GM18907 (cell line): ENCODE results near the gene ERFL.

Experiments
- ATAC-seq: cut with Tn5 transposase; IDR thresholded peaks from one replicate; pipeline ENCODE4 v1.9.1; 2021; ENCODE audit warnings: mild to moderate bottlenecking, moderate library complexity; ENCODE audit not compliant: unreplicated experiment

ERFL gene

DNA sequence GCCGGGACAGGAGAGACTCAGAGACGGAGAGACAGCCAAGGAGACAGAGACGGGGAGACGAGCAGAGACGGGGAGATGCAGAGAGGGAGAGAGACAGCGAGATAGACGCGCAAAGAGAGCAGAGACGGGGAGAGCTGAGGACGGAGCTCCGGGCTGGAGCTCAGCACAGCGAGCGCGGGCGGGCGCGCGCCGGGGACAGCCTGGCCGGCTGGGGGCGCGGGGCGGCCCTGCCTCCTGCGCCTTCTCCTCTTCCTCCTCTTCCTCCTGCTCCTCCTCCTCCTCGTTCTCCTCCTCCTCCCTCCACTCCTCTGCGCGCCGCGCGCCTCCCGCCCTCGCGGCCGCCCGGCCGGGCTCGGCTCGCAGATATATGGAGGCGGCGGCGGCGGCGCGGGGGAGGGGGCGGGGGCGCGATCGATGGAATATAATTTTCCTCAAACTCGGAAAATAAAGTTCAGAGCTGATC lies at the start of gene ERFL:
Gene ERFL (minus strand): TSS at position 229 of the 463 bp plus-strand sequence. CDS start 15,530 bp downstream, outside the sequence.
- ATAC-seq = no peak

DNA sequence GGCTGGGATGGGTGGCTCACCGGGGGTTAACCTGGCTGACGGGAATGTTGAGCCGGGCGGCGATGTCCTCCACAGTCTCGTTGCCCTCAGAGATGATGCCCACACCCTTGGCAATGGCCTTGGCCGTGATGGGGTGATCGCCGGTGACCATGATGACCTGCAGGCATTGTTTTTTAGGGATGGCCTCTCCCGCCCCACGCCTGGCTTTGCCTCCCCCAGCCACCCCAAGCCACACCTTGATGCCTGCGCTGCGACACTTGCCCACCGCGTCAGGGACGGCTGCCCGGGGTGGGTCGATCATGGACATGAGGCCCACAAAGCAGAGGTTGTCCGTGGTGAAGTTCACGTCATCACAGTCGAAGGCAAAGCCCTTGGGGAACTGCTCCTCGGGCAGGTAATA lies 49.7 kb upstream of the ERFL start:
- no peak for ATAC-seq

DNA sequence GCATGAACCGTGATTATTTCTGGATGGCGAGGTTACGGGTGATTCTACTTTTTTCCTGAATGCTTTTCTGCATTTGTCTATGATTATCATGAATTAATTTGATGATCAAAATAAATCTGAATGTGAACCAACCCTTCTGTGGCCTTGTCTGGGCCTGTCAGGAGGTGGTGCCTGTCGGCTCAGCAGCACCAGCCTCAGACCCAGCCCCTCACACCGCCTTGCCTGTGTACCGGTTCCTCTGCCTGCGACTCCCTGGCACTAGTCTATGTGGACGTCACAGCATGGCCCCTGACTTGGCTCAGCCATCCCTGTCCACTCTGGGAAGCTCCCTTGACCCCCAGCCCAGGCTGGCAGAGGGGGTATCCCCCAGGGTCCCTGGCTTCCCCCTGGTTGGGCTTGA lies 46.4 kb upstream of the ERFL start:
- ATAC-seq = no peak

DNA sequence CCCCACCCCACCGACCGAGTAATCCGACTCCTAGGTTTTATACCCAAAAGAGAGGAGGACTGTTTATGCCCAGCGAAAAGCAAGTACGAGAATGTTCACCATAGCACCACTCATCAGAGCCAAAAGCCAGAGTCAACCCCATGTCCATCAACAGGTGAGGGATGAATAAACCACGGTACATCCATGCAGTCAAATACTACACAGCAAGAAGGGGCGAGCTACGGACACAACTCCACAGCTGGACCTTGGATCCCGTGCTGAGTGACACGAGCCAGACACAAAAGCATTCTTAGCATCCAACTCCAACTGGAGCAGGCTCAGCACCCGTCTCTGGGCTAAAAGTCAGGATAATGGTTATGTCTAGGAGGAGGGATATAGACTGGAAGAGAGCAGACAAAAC lies 43.1 kb upstream of the ERFL start:
- no peak for ATAC-seq

DNA sequence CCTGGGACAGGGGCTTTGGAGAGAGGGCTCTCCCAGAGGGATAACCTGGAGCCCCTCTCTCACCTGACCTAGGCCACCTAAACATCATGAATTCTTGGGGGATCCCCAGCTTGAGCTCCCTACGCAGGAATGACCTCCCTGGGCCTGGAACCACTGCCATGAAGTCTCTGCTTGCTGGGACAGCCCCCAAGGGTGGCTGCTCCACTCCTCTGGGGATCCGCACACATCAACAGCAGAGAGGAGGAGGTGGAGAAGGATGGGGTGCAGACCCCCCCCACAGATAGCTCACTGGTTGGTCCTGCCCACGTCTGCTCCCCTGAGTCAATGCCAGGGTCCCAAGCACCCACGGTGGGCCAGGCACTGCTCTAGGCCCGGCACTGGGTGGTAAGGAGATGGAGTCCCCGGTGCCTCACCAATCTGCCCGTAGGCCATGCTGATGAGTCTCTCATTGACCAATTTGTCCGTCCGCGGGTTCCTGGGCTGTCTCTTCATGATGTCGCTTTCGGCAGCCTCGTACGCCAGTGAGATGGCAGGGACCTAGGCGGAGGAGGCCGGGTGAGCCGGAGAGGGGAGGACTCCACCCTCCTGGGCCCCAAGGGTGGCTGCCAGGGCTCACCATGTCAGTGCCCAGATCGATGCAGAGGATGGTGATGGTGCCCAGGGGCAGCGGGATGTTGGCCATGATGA lies 41.7 kb upstream of the ERFL start:
- ATAC-seq = no peak

DNA sequence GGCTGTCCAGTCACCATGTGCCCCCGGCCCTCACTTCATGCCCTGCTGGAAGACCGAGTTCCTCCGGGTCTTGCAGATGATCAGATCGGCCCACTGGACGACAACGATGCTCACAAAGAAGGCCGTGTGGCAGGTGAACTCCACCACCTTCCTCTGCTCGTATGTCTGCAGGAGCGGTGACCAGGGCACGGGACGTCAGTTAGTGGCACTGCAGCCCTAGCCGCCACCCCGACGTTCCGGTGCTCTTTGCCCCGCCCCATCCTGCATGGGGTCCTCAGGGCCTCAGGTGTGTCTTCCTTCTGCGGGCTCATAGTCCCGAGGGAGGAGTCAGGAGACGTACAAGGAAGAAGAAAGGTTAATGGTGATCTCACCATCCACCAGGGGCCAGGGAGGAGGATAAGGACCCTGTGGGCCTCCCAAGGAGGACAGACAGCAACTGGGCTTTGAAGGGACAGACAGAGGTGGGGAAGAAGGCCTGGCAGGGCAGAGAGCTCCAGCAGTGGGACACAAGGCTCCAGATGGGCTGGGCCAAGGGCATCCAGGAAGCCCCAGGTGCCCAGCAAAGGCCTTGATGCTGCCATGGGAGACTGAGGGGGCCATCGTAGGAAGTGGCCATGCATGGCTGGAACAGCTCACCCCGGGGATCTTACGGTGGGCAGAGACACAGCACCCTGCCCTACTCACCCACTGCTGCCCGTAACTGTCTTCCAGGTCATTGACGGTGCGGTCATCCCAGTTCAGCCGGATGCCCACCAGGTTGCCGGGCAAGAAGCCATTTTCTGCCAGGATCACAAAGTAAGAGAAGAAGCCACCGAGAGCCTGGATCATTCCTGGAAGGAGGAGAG lies 40.7 kb upstream of the ERFL start:
- no peak for ATAC-seq

DNA sequence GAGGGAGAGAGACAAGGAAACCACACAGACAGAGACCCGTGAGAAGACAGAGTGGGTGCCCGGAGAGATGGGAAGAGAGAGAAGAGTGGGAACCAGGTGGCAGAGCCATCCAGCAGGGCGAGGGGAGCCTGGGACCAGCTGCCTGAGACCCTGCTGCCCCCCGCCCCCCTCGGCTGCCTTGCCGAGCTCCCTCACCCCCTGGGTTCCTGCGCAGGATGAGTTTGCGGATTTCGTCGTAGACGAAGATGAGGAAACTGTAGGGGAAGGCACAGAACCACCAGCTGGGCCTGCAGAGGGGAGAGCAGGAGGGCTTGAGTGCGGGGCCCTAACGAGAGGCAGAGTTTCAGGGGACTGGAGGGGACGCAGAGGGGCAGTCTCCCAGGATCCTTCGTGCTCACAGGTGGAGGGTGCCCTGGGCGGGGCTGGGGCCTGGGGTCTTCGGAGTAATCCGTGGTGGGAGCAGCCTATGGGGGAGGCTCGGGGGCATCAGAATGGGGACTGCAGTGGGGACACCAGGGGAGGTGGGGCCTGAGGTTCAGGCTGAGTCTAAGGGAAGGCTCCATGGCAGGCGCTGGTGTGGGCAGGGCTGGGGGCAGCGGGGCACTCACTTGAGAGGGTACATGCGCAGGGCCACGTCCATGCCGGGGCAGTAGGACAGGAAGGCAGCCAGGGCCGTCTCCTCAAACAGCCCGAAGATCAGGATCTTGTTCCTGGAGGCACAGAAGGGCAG lies 39.0 kb upstream of the ERFL start:
- ATAC-seq = no peak

DNA sequence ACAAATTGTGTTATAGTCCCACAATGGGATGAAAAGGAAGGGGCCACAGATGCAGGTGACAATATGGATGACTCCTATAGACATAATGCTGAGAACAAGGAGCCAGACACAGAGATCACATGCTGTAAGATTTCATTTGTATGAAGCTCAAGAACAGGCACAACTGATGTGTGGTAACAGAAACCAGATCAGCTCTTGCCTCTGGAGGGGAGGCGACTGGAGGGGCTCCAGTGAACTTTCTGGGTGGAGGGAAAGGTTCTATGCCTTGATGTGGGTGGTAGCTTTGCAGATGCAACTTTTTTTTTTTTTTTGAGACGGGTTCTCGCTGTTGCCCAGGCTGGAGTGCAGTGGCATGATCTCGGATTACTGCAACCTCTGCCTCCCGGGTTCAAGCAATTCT lies 36.9 kb upstream of the ERFL start:
- ATAC-seq = no peak

DNA sequence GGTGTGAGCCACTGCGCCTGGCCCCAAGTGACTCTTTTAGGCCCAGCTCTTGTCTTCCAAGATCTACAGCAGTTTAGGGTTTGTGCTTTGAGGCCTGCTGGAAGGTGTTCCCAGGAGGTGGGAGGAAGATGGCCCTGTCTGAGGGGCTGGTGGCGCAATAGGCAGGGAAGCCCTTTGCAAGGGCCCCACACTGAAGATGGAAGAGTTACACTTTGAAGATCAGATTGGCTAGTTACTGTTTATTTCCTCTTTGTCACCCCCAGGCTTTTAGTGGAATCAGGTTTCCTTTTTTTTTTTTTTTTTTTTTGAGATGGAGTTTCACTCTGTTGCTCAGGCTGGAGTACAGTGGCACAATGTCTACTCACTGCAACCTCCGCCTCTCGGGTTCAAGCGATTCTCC lies 32.7 kb upstream of the ERFL start:
- no peak for ATAC-seq

DNA sequence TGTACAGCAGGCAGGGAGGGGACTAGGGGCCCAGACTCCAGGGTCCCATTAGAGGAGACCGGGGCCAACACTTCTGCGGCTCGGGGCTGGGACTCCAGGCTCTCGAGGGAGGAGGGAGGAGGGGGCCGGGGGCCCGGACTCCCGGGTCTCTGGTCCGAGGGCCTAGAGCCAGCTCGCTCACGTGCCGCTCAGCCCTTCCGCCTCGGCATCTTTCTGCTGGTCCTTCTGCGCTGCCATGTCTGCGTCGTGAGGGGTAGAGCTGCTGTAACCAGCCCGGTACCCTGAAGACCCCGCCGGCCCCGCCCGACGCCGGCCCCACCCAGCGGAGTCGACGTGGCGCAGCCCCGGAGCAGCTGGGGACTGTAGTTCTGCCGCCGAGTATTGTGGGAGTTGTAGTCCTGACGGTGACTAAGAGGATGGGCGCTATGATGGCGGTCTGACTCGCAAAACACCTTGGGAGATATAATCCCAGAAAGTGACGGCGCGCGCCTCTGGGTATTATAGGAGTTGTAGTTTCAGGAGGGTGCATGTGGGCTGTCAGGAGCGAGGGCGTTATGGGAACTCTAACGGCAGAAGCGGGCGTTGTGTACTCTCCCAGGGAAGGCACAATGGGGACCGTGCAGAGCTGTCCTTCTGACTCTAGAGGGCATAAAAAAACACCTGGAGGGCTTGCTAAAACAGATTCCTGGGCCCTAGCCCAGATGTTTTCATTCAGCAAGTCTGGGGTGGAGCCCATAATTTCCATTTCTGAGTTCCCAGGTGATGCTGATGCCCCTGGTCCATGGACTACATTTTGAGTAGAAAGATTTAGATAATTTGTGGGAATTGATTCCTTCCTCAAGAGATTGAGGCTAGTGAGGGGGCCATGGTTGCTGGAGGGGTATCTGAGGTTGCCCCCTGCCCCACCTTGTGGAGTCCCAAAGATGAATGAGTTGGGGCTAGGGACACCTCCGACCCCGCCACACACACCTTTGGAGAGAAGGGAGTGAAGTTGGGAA lies 31.1 kb upstream of the ERFL start, which contains the start of gene RABAC1:
Gene RABAC1 (minus strand): TSS at position 266 of the 998 bp plus-strand sequence. CDS start 29 bp downstream, at position 237.
- ATAC-seq = peak; percentile 84

DNA sequence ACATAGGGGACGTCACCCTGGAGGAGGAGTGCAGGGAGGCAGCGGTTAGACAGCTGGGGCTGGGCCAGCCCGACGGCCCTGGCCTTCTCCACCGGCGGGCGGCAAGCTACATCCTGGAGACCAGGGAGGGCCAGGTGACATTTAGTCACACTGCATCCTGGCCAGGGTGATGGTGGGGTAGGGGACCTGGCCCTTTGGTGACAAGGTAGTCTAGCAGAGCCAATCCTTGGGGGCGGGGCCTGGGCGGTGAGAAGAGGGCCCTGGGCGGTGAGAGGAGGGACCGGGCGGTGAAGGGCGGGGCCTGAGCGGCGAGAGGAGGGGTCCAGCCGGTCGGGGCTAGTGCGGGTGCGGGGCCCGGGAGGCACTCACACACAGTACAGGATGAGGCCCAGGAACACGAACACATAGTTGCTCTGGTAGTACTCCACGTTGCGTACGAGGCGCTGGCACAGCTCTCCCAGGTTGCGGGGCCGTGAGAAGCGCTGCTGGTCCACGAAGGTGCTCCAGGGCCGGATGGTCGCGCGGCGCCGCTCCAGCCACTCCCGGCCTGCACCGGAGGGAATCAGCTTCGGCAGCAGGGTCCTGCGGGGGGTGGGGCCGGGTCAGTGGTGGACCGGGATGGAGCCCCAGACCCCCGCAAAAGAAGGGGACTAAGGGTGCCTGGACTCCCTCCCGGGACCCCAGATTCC lies 30.3 kb upstream of the ERFL start:
- ATAC-seq = peak; percentile 59

DNA sequence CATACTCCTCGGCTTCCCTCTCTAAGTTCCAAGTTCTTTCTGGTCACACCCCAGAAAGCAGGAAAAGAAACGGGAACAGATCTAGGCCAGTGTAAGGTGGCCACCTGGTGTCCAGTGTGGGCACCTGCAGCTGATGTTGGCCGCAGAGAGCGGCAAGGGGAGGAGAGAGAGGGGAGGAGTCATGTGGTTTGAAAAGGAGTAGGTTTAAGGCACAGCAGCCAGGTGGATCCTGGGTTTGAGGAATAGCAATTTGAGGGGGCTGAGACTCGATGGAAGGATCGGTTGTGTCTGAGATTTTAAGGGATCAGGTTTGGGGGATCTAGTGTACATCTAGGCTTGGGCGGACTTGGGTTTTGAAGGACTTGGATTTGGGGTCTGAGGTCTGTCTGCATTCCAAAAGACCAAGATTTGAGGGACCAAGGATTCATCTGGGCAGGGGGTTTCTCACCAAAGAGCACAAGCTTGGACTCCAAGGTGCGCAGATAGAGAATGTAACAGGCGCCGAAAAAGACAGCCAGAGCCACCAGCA lies 29.7 kb upstream of the ERFL start:
- ATAC-seq = no peak

DNA sequence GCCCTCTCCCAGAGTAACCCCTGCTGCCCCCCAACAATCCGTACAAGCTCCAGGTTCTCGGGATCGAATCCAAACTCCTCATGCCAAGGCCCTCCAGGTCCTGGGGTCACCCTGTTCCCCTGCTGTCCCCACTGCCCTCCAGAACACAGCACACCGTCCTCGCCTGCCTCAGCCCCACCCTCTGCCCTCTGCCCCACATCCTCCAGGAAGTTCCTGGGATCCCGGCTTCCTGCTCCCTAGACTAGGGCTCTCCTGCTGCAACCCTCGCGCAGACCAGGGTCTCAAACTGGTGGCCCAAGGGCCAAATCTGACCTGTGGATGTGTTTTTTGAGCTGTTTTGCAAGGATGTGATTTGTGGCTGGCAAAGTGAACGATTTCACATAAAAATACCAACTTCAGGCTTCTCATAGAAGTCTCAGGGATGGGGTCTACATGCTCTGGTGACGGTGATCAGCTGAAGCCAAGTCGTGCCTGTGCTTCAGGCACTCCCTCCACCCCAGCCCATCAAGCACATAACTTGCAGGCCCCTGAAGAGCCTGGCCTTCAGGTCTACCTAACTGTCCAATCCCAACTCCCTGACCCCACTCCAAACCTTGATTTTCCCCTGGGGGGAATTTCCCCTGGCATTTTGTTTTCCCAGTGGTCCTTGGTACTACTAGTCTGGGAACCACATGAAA lies 29.1 kb upstream of the ERFL start:
- no peak for ATAC-seq

DNA sequence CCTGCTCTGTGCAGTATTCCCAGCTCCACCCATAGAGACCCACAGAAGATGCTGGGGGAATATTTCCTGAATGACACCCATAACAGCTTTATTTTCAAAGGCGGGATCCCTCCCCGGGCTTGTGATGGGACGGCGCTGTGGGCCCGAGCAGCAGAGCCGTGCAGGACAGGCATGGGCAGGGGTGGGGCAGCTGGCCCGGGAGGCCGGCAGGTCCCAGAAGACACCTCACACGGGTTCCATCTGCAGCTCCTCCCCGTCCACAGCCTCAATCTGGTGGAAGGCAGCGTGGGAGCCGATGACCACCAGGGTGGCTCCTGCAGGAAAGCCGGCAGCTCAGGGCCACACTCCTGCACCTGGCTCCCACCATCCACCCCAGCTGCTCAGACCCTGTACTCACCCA lies 28.4 kb upstream of the ERFL start:
- no peak for ATAC-seq

DNA sequence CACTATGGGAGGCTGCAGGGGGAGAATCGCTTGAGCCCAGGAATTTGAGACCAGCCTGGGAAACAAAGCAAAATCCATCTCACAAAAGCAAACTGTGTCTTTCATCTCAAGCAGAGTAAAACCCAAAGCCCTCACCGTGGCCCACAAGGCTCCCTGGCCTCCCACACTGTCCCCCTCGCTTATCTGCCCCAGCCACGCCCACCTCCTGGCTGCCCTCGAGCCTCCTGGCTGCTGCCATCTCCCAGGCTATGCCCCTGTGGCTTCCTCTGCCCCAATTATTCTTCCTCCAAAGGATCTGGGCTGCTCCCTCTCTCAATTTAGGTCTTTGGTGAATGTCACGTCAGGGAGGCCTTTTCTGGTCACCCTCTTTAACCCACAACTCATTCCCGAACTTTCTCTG lies 27.3 kb upstream of the ERFL start:
- no peak for ATAC-seq

DNA sequence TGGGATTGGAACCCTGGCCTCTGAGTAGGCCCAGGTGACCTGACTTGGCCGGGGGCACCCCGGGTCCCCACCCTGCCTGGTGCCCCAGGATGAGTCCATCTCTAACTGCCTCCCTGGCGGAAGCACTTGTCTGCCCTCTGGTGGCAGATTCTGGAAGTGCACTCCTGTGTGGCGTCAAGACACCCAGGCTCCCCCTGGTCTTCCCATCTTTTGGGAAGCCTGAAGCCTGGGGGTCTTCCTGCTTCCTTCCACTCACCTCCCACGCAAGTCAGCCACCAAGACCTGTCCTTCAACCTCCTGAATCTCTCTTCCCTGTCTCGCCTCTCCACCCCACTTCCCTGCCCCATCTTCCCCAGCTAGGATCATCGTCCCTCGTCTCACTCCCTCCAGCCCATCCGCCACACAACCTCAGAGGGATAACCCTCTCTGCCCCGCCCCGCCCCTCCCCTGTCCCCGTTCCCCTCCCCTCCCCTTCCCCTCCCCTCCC lies 23.5 kb upstream of the ERFL start:
- peak; percentile 48 for ATAC-seq

DNA sequence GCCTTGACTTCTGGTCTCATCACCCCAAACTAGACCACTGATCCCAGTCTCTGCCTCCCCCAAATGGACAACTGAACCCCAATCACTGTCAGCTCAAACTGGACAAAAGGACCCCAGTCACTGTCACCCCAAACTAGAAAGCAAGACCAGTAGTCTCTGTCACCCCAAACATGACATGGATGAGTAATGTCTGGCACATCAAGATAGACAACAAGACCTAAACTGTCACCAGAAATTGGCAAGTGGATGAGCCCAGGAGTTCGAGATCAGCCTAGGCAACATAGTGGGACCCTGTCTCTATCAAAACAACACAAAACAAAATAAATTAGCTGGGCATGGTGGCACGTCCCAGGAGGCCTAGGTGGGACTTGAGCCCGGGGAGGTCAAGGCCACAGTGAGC lies 18.8 kb upstream of the ERFL start:
- ATAC-seq = no peak

DNA sequence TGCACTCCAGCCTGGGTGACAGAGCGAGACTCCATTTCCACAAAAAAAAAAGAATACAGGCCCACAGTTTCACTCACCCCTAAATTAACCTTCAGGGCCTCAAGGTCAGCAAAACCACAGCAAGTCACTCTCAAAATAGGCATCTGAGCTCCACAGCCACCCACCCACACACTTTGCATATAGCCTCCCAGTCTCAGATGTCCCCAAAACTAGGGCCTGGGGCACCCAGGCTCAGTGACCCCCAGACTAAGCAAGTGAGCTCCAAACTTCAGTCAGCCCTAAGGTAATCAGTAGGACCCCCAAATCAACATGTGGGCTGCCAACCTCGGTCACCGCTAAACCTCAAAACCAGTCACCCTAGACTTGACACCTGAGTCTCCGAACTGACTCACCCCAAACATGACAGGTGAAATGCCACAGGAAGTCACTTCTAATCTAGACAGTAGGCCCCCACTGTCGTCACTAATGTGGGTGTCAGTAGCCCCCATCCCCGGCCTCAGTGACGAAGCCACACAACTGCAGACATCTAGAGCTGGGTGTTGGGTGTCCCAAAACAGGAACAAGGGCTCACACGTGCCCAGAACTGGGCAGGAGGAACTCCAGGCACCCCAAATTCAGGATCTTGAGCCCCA lies 17.0 kb upstream of the ERFL start:
- ATAC-seq = peak; percentile 85
